ENCODE results near the gene TTC12.

TTC12 gene

DNA sequence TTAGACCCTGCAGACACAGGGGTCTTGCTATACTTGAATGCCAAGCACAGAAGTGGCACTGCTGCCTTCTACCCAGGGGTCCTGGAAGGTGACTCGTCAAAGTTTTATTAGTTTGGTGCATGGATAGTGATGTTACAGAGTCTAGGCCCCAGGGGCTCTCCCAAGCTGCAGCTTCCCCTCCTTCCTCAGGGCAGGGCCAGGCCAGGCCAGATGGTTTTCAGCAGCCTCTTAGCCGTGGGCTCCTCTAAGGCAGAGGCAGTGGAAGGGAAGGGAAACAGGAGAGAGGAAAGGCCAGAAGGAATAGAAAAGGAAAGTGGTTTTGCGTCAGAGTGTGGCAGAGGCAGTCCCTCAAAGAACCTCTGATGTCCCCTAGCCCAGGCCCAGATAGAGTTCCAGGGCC lies 95.1 kb downstream of the TTC12 start:
- Histone ChIP-seq H3K36me3 (ENCODE audit: insufficient read depth, low read length) (no peaks in the 10 kb centered on the region), H3K27me3 (ENCODE audit: control insufficient read depth in 1 of 2, insufficient read depth in 2 of 2, low read length in 2 of 2) (no peaks in the 10 kb centered on the region), H3K9me3 (ENCODE audit: low read length) (no peaks in the 10 kb centered on the region), H3K4me3 (ENCODE audit: low read depth in 1 of 2, low read length in 2 of 2) (no peak overlapping the region), H3K4me1 (ENCODE audit: insufficient read depth, low read length) (no peaks in the 10 kb centered on the region), H3K9ac (ENCODE audit: low read length) (no peak overlapping the region), H3K27ac (ENCODE audit: low read depth, low read length) (no peak overlapping the region)

DNA sequence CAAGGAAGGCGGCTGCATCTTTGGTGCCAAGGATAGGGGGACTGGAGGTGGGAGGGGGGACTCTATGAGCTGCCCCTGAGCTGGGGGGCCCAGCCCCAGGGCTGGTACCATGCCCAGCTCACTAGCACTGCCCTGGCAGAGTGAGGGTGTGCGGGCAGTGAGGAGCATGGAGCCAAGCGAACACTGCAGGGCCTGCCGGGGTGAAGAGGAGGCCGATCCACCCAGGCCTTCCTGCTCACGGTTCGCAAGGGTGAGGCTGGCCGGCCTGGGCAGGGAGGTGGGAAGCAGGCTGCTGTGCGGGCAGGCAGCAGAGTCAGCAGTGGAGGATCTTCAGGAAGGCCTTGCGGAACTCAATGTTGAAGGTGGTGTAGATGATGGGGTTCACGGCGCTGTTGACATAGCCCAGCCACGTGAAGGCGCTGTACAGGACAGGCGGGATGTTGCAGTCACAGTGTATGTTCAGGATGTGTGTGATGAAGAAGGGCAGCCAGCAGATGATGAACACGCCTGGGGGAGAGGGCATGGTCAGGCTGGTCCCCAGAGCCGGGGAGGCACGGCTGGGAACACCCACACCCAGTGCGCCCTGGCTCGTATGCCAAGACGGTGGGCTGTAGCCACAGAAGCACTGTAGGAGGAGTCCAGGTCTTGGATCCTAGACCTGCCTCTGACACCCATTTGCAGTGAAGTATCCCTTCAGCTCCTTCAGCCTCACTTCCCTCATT lies 96.2 kb downstream of the TTC12 start:
- H3K4me3 ChIP-seq (ENCODE audit: low read depth in 1 of 2, low read length in 2 of 2) = no peak overlapping the region

DNA sequence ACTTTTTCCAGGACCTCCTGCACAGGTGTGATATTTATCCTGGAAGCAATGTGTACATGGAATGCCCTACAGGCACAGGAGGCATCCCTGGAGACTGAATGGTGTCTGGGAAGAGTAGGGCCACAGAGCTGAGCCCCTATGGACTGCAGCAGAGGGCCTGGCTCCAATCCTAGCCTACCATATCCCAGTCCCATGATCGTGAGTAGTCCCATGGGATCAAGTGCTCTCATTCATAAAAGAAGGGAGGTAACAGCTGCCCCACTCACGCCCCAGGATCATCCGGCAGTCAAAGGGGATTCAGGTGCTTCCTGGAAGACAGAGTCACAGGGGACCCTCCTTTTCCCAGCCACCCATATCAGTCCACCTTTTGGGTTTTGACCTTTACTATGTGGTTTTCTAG lies 97.2 kb downstream of the TTC12 start:
- no peaks in the 10 kb centered on the region for H3K36me3 ChIP-seq (ENCODE audit: insufficient read depth, low read length)

More for the DNA sequence above, 96.2 kb downstream of the TTC12 start:
- Histone ChIP-seq H3K27ac (ENCODE audit: low read depth, low read length) (no peak overlapping the region), H3K9ac (ENCODE audit: low read length) (no peak overlapping the region), H3K36me3 (ENCODE audit: insufficient read depth, low read length) (no peaks in the 10 kb centered on the region), H3K9me3 (ENCODE audit: low read length) (no peaks in the 10 kb centered on the region), H3K4me1 (ENCODE audit: insufficient read depth, low read length) (no peaks in the 10 kb centered on the region), H3K27me3 (ENCODE audit: control insufficient read depth in 1 of 2, insufficient read depth in 2 of 2, low read length in 2 of 2) (no peaks in the 10 kb centered on the region)

DNA sequence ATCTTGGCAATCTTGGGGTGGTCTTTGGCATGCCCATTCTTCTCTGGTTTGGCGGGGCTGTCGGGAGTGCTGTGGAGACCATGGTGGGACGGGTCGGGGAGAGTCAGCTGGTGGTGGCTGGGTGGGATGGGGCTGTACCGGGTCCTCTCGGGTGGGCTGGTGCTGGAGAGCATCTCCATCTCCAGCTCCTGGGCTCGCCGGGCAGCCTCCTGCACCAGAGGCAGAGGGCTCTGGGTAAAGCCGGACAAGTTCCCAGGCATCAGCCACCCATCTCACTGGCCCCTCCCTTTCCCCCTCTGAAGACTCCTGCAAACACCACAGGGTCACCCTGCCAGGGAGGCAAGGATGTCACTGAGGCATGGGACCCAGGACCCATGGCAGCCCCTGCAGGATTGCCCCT lies 98.3 kb downstream of the TTC12 start:
- H3K4me1 ChIP-seq (ENCODE audit: insufficient read depth, low read length) = no peaks in the 10 kb centered on the region
- H3K9me3 ChIP-seq (ENCODE audit: low read length) = no peaks in the 10 kb centered on the region
- no peak overlapping the region for H3K27ac ChIP-seq (ENCODE audit: low read depth, low read length)
- H3K4me3 ChIP-seq (ENCODE audit: low read depth in 1 of 2, low read length in 2 of 2) = no peak overlapping the region
- no peaks in the 10 kb centered on the region for H3K36me3 ChIP-seq (ENCODE audit: insufficient read depth, low read length)
- no peak overlapping the region for H3K9ac ChIP-seq (ENCODE audit: low read length)
- no peaks in the 10 kb centered on the region for H3K27me3 ChIP-seq (ENCODE audit: control insufficient read depth in 1 of 2, insufficient read depth in 2 of 2, low read length in 2 of 2)

More for the DNA sequence above, 97.2 kb downstream of the TTC12 start:
- H3K27me3 ChIP-seq (ENCODE audit: control insufficient read depth in 1 of 2, insufficient read depth in 2 of 2, low read length in 2 of 2) = no peaks in the 10 kb centered on the region
- no peak overlapping the region for H3K9ac ChIP-seq (ENCODE audit: low read length)
- no peak overlapping the region for H3K27ac ChIP-seq (ENCODE audit: low read depth, low read length)
- H3K4me1 ChIP-seq (ENCODE audit: insufficient read depth, low read length) = no peaks in the 10 kb centered on the region
- no peaks in the 10 kb centered on the region for H3K9me3 ChIP-seq (ENCODE audit: low read length)
- no peak overlapping the region for H3K4me3 ChIP-seq (ENCODE audit: low read depth in 1 of 2, low read length in 2 of 2)

DNA sequence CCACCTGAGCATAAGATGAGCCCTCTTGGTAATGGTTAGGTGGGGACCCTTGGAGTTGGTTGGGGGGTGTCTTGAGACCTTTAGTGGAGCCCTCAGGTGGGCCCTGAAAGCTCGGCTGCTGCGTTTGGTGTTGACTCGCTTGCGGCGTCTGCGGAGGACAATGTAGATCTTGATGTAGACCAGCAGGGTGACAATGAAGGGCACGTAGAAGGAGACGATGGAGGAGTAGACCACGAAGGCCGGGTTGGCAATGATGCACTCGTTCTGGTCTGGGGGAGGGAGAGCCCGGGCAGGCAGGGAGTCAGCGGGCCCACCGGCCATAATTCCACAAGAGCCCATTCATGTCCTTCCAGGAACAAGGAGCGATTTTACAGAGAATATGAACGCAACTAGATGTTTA lies 101.0 kb downstream of the TTC12 start:
- Histone ChIP-seq H3K36me3 (ENCODE audit: insufficient read depth, low read length) (no peaks in the 10 kb centered on the region), H3K4me1 (ENCODE audit: insufficient read depth, low read length) (no peaks in the 10 kb centered on the region), H3K9ac (ENCODE audit: low read length) (no peak overlapping the region), H3K9me3 (ENCODE audit: low read length) (no peaks in the 10 kb centered on the region), H3K4me3 (ENCODE audit: low read depth in 1 of 2, low read length in 2 of 2) (no peak overlapping the region), H3K27me3 (ENCODE audit: control insufficient read depth in 1 of 2, insufficient read depth in 2 of 2, low read length in 2 of 2) (no peaks in the 10 kb centered on the region), H3K27ac (ENCODE audit: low read depth, low read length) (no peak overlapping the region)
